Inferior parietal cortex (tissue), 1 donor: ENCODE data around the gene PARP1.
"Not testable (repeated sequence)": the region's sequence is repeated elsewhere in the genome, so short reads cannot be mapped to it uniquely, and the experiment has no call there.

ENCODE experiments used
- DNase-seq: peaks from one replicate; pipeline ENCODE4 v3.0.0-alpha.2; 2016; ENCODE audit errors: extremely low spot score

The PARP1 gene

GRCh38 chr1:226351709-226352108 lies 56.2 kb downstream of the PARP1 start:
- DNase-seq = no peak

GRCh38 chr1:226350519-226350865 lies 57.4 kb downstream of the PARP1 start:
- DNase-seq = no peak

GRCh38 chr1:226349801-226350518 lies 57.9 kb downstream of the PARP1 start:
- DNase-seq = no peak

- DNase-seq = no peak
These were observed 58.8 kb downstream of the PARP1 start for GRCh38 chr1:226349081-226349480.

GRCh38 chr1:226344441-226345259 lies 63.2 kb downstream of the PARP1 start:
- DNase-seq = no peak

- no peak for DNase-seq
These were observed 65.2 kb downstream of the PARP1 start for GRCh38 chr1:226342656-226343055.

GRCh38 chr1:226340111-226340510 lies 67.8 kb downstream of the PARP1 start:
- DNase-seq = not testable (repeated sequence)

GRCh38 chr1:226337276-226337875 lies 70.5 kb downstream of the PARP1 start:
- DNase-seq = no peak

- no peak for DNase-seq
These were observed 72.2 kb downstream of the PARP1 start for GRCh38 chr1:226335661-226336060.

- no peak for DNase-seq
These were observed 74.9 kb downstream of the PARP1 start for GRCh38 chr1:226332947-226333346.

- no peak for DNase-seq
These were observed 78.7 kb downstream of the PARP1 start for GRCh38 chr1:226329237-226329636.

GRCh38 chr1:226327761-226328162 lies 80.1 kb downstream of the PARP1 start:
- no peak for DNase-seq

GRCh38 chr1:226325178-226325577 lies 82.7 kb downstream of the PARP1 start:
- no peak for DNase-seq

- no peak for DNase-seq
These were observed 83.4 kb downstream of the PARP1 start for GRCh38 chr1:226324479-226324878.

- DNase-seq = no peak
These were observed 84.9 kb downstream of the PARP1 start for GRCh38 chr1:226322986-226323385.

GRCh38 chr1:226320930-226321329 lies 87.0 kb downstream of the PARP1 start:
- no peak for DNase-seq

GRCh38 chr1:226318471-226318870 lies 89.4 kb downstream of the PARP1 start:
- no peak for DNase-seq

- no peak for DNase-seq
These were observed 93.8 kb downstream of the PARP1 start for GRCh38 chr1:226314055-226314454.

GRCh38 chr1:226312065-226312464 lies 95.8 kb downstream of the PARP1 start:
- no peak for DNase-seq

GRCh38 chr1:226311376-226311775 lies 96.5 kb downstream of the PARP1 start:
- DNase-seq = no peak
